ENCODE data around the gene DMRTA1. TPM values are rescaled to one million over a fixed set of nuclear protein-coding genes. Genes with fewer than 3 reads are reported as not detected.

DMRTA1 gene
- total RNA-seq, 1 experiment from 2014 or later, result 0.77 TPM

DNA sequence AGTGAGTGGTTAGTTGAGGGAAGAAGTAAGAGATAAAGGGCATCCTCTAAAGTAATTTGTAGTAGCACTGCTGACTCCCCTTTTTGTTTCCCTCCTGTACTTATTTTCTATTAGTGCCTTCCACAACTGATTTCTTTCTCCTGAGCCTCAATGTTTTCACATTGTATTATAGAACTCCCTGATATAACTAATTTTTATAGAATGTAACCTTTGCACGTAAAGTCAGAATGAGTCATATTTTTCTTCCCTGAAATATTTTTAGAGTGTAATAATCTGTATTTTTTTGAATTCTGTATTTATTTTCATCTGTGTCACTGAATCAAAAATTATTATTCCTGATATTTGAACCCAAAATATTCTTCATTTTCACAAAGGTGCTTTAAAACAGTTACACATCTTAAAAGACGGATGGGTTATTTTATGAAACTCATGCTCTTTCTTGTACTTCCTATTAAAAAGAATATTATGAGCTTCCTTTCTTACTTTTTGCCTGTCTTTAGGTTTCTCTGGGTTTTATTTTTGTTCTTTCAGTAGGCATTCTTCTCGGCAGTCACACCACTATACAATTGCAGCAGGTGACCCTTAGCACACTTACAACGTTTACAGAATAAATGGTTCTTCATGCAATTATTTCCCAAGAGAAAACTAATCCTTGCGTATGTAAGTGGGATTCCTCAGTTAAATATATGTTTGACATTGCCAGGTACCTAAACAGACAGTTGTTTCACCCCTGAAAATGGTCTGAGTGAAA lies 30.5 kb upstream of the DMRTA1 start:
- no TSS peak for BruUV-seq (replicated peaks)
- H3K27ac Mint-ChIP-seq (ENCODE audit: low read depth, unreplicated experiment), result no peak overlapping the region

GRCh38 chr9:22416692-22417060 lies 29.9 kb upstream of the DMRTA1 start:
- DNase-seq (ENCODE audit: unreplicated experiment), result peak; percentile 0
- H3K9me3 Mint-ChIP-seq (ENCODE audit: unreplicated experiment), result no peaks in the 10 kb centered on the region
- H3K27ac Mint-ChIP-seq (ENCODE audit: low read depth, unreplicated experiment), result no peak overlapping the region
- BruUV-seq (replicated peaks), result no TSS peak
- H3K4me1 Mint-ChIP-seq (ENCODE audit: insufficient read depth, unreplicated experiment), result peaks cover 5% of the 10 kb centered on the region
- H3K36me3 Mint-ChIP-seq (ENCODE audit: insufficient read depth, unreplicated experiment), result no peaks in the 10 kb centered on the region
- POLR2A ChIA-PET, result interaction anchor here (0.7 kb wide), 1 partner anchor 19 kb away, joined by 3 read pairs; no protein-coding TSS in a partner anchor
- no peak for TF ChIP-seq CTCF (IDR thresholded peaks at IDR 0.05; ENCODE audit: unreplicated experiment)
- intact Hi-C loops (cut with micrococcal nuclease), result no loop called here
- CTCF ChIA-PET, result no interaction called here
- H3K4me3 Mint-ChIP-seq (ENCODE audit: unreplicated experiment), result no peak overlapping the region
- no peaks in the 10 kb centered on the region for H3K27me3 Mint-ChIP-seq (ENCODE audit: insufficient read depth, unreplicated experiment)

More for the DNA sequence above, 30.5 kb upstream of the DMRTA1 start:
- no peaks in the 10 kb centered on the region for H3K27me3 Mint-ChIP-seq (ENCODE audit: insufficient read depth, unreplicated experiment)
- intact Hi-C loops (cut with micrococcal nuclease), result no loop called here
- POLR2A ChIA-PET, result interaction anchor here (0.7 kb wide), 1 partner anchor 20 kb away, joined by 3 read pairs; no protein-coding TSS in a partner anchor
- no peak overlapping the region for H3K4me3 Mint-ChIP-seq (ENCODE audit: unreplicated experiment)
- H3K9me3 Mint-ChIP-seq (ENCODE audit: unreplicated experiment), result no peaks in the 10 kb centered on the region
- CTCF ChIA-PET, result interaction anchor here (1.2 kb wide), 1 partner anchor 109 kb away, joined by 3 read pairs; no protein-coding TSS in a partner anchor
- TF ChIP-seq CTCF (IDR thresholded peaks at IDR 0.05; ENCODE audit: unreplicated experiment), result no peak
- H3K4me1 Mint-ChIP-seq (ENCODE audit: insufficient read depth, unreplicated experiment), result peaks cover 5% of the 10 kb centered on the region
- H3K36me3 Mint-ChIP-seq (ENCODE audit: insufficient read depth, unreplicated experiment), result no peaks in the 10 kb centered on the region
- DNase-seq (ENCODE audit: unreplicated experiment), result no peak

GRCh38 chr9:22423566-22423965 lies 23.1 kb upstream of the DMRTA1 start:
- CTCF ChIA-PET, result no interaction called here
- no peak for TF ChIP-seq CTCF (IDR thresholded peaks at IDR 0.05; ENCODE audit: unreplicated experiment)
- Mint-ChIP-seq H3K4me3 (ENCODE audit: unreplicated experiment) (no peak overlapping the region), H3K27ac (ENCODE audit: low read depth, unreplicated experiment) (no peak overlapping the region), H3K36me3 (ENCODE audit: insufficient read depth, unreplicated experiment) (no peaks in the 10 kb centered on the region), H3K9me3 (ENCODE audit: unreplicated experiment) (no peaks in the 10 kb centered on the region), H3K27me3 (ENCODE audit: insufficient read depth, unreplicated experiment) (no peaks in the 10 kb centered on the region), H3K4me1 (ENCODE audit: insufficient read depth, unreplicated experiment) (no peaks in the 10 kb centered on the region)
- intact Hi-C loops (cut with micrococcal nuclease), result no loop called here
- no peak for DNase-seq (ENCODE audit: unreplicated experiment)
- BruUV-seq (replicated peaks), result no TSS peak
- POLR2A ChIA-PET, result no interaction called here

- Mint-ChIP-seq H3K36me3 (ENCODE audit: insufficient read depth, unreplicated experiment) (no peaks in the 10 kb centered on the region), H3K4me3 (ENCODE audit: unreplicated experiment) (no peak overlapping the region), H3K27me3 (ENCODE audit: insufficient read depth, unreplicated experiment) (no peaks in the 10 kb centered on the region), H3K9me3 (ENCODE audit: unreplicated experiment) (no peaks in the 10 kb centered on the region), H3K4me1 (ENCODE audit: insufficient read depth, unreplicated experiment) (no peaks in the 10 kb centered on the region), H3K27ac (ENCODE audit: low read depth, unreplicated experiment) (no peak overlapping the region)
- ChIA-PET POLR2A (no interaction called here), CTCF (no interaction called here)
- no peak for DNase-seq (ENCODE audit: unreplicated experiment)
- no peak for TF ChIP-seq CTCF (IDR thresholded peaks at IDR 0.05; ENCODE audit: unreplicated experiment)
- intact Hi-C loops (cut with micrococcal nuclease), result no loop called here
- no TSS peak for BruUV-seq (replicated peaks)
These were observed 22.0 kb upstream of the DMRTA1 start for GRCh38 chr9:22424616-22425015.
